Subcutaneous abdominal adipose tissue (tissue), 5 donors: Measurements from ENCODE around the gene ABLIM1.
A peak's percentile ranks its signal among the peaks of the same experiment; 100 is the strongest.

Experiments
- H3K27ac ChIP-seq: one replicate; pipeline ENCODE4 v1.7.0; 2013; ENCODE audit warnings: low read depth, mild to moderate bottlenecking, inconsistent platforms, low read length, moderate library complexity
- H3K27me3 ChIP-seq, 5 donors: one replicate each; pipeline ENCODE4 v1.7.0; 2013; ENCODE audit warnings: low read length in 5 of 5, inconsistent platforms in 1 of 5; ENCODE audit not compliant: control insufficient read depth in 5 of 5, insufficient read depth in 4 of 5
- H3K36me3 ChIP-seq, 5 donors: one replicate each; pipeline ENCODE4 v1.7.0; 2013; ENCODE audit warnings: low read length in 5 of 5; ENCODE audit not compliant: control insufficient read depth in 5 of 5, insufficient read depth in 5 of 5
- H3K4me1 ChIP-seq, 5 donors: one replicate each; pipeline ENCODE4 v1.7.0; 2013; ENCODE audit warnings: low read length in 5 of 5, mild to moderate bottlenecking in 3 of 5, moderate library complexity in 1 of 5; ENCODE audit not compliant: control insufficient read depth in 5 of 5, insufficient read depth in 5 of 5
- H3K4me3 ChIP-seq, 5 donors: one replicate each; pipeline ENCODE4 v1.7.0; 2013; ENCODE audit warnings: low read length in 5 of 5, low read depth in 1 of 5
- H3K9ac ChIP-seq, 5 donors: one replicate each; pipeline ENCODE4 v1.7.0; 2013; ENCODE audit warnings: low read length in 5 of 5, mild to moderate bottlenecking in 4 of 5, moderate library complexity in 3 of 5
- H3K9me3 ChIP-seq, 5 donors: one replicate each; pipeline ENCODE4 v1.7.0; 2013; ENCODE audit warnings: low read length in 5 of 5; ENCODE audit not compliant: control insufficient read depth in 5 of 5
- donor health status: healthy.
- donor health status: healthy.
- donor health status: healthy.
- donor health status: healthy.
- donor health status: healthy.

Gene ABLIM1

GRCh38 chr10:114517368-114518250 lies 140.5 kb downstream of the ABLIM1 start:
- H3K4me1 ChIP-seq: peaks cover 0 to 31% (median 6%) of the 10 kb centered on the region in 5 donors
- H3K9me3 ChIP-seq: no peaks in the 10 kb centered on the region
- H3K36me3 ChIP-seq: peaks cover 0 to 8% (median 0%) of the 10 kb centered on the region in 5 donors
- H3K27ac ChIP-seq: no peak overlapping the region
- no peaks in the 10 kb centered on the region for H3K27me3 ChIP-seq
- H3K9ac ChIP-seq: no peak overlapping the region
- H3K4me3 ChIP-seq: no peak overlapping the region

DNA sequence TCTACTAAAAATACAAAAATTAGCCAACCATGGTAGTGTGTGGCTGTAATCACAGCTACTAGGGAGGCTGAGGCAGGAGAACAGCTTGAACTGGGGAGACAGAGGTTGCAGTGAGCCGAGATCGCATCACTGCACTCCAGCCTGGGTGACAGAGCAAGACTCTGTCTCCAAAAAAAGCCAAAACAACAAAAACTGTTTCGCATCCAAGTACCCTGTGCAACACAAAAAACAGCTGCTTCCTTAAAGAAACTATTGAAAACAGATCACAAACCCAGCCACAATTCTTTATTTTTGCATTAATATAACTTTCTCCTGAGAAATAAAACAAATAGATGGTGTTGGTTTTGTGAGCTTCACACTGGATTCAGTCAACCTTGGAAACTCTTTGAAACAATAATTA lies 141.7 kb downstream of the ABLIM1 start:
- Histone ChIP-seq H3K27ac (no peak overlapping the region), H3K9me3 (no peaks in the 10 kb centered on the region), H3K4me1 (peaks cover 0 to 21% (median 6%) of the 10 kb centered on the region in 5 donors), H3K36me3 (peaks cover 0 to 8% (median 0%) of the 10 kb centered on the region in 5 donors), H3K9ac (no peak overlapping the region), H3K27me3 (no peaks in the 10 kb centered on the region), H3K4me3 (no peak overlapping the region)

DNA sequence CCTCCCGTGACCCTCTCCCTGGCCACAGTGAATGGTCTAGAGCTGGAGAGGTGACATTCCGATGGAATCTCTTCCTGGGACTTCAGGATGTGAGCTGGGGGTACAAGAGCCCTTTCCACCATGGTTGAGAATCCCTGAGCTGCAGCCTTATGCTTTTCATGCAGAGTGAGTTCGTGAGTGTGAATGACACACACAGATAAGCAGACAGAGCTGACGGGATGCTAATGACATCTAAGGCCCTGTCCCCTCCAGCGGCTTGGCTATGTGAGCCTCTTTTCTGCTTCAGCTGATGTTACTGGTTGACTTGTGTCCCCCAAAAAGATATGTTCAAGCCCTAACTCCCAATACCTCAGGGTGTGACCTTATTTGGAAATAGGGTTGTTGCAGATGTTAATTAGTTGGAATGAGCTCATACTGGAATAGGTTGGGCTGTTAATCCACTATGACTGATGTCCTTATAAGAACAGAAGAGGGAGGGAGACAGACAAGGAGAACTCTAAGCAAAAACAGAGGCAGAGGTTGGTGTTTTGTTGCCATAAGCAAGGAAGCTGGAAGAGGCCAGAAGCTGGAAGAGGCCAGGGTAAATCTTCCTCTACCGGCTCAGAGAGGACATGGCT lies 142.7 kb downstream of the ABLIM1 start:
- H3K36me3 ChIP-seq: peaks cover 0 to 8% (median 0%) of the 10 kb centered on the region in 5 donors
- H3K9me3 ChIP-seq: no peaks in the 10 kb centered on the region
- no peaks in the 10 kb centered on the region for H3K27me3 ChIP-seq
- no peak overlapping the region for H3K27ac ChIP-seq
- no peak overlapping the region for H3K9ac ChIP-seq
- peaks cover 0 to 21% (median 6%) of the 10 kb centered on the region in 5 donors for H3K4me1 ChIP-seq
- H3K4me3 ChIP-seq: no peak overlapping the region

GRCh38 chr10:114513381-114513792 lies 144.7 kb downstream of the ABLIM1 start:
- Histone ChIP-seq H3K27ac (no peak overlapping the region), H3K36me3 (peaks cover 0 to 8% (median 3%) of the 10 kb centered on the region in 5 donors), H3K9me3 (no peaks in the 10 kb centered on the region), H3K9ac (no peak overlapping the region), H3K4me1 (peaks cover 0 to 21% (median 3%) of the 10 kb centered on the region in 5 donors), H3K4me3 (no peak overlapping the region), H3K27me3 (no peaks in the 10 kb centered on the region)

GRCh38 chr10:114511881-114512280 lies 146.2 kb downstream of the ABLIM1 start:
- Histone ChIP-seq H3K4me3 (no peak overlapping the region), H3K9me3 (no peaks in the 10 kb centered on the region), H3K27me3 (no peaks in the 10 kb centered on the region), H3K4me1 (peaks cover 0 to 28% (median 9%) of the 10 kb centered on the region in 5 donors), H3K27ac (no peak overlapping the region), H3K36me3 (peaks cover 0 to 8% (median 3%) of the 10 kb centered on the region in 5 donors), H3K9ac (no peak overlapping the region)

GRCh38 chr10:114508376-114508775 lies 149.7 kb downstream of the ABLIM1 start:
- Histone ChIP-seq H3K9me3 (no peaks in the 10 kb centered on the region), H3K9ac (no peak overlapping the region), H3K27me3 (no peaks in the 10 kb centered on the region), H3K27ac (no peak overlapping the region), H3K36me3 (peaks cover 0 to 4% (median 0%) of the 10 kb centered on the region in 5 donors), H3K4me3 (no peak overlapping the region), H3K4me1 (peaks cover 0 to 32% (median 27%) of the 10 kb centered on the region in 5 donors)

DNA sequence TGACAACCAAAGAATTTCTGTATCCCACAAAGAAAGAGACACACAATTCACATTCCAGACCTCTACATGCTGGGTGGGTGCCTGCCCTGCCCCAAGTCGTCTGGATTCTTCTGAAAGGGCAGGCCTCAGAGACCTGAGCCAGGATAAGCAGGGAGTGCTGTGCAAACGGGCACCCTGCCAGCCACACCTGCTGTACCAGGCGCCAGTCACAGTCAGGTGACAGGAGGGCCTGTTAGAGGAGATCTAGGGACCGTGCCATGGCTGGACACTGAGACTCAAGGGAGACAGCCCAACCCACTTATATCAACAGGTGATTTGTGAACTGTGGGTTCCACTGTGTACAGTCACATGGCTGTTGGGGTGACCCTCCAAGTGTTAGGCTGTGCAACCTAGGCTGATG lies 150.6 kb downstream of the ABLIM1 start:
- Histone ChIP-seq H3K27ac (peak overlapping the region; percentile 6), H3K4me1 (peaks cover 0 to 32% (median 27%) of the 10 kb centered on the region in 5 donors), H3K9ac (no peak overlapping the region), H3K36me3 (peaks cover 0 to 4% (median 0%) of the 10 kb centered on the region in 5 donors), H3K4me3 (no peak overlapping the region), H3K27me3 (no peaks in the 10 kb centered on the region), H3K9me3 (no peaks in the 10 kb centered on the region)

- H3K9me3 ChIP-seq: no peaks in the 10 kb centered on the region
- no peak overlapping the region for H3K9ac ChIP-seq
- no peaks in the 10 kb centered on the region for H3K27me3 ChIP-seq
- H3K4me3 ChIP-seq: no peak overlapping the region
- peaks cover 0 to 4% (median 0%) of the 10 kb centered on the region in 5 donors for H3K36me3 ChIP-seq
- H3K4me1 ChIP-seq: peaks cover 0 to 32% (median 27%) of the 10 kb centered on the region in 5 donors
- no peak overlapping the region for H3K27ac ChIP-seq
Observed at GRCh38 chr10:114506871-114507385, 151.1 kb downstream of the ABLIM1 start.

- Histone ChIP-seq H3K9me3 (no peaks in the 10 kb centered on the region), H3K27ac (peak overlapping the region; percentile 54), H3K4me3 (no peak overlapping the region), H3K9ac (peak overlapping the region in 1 of 5 donors; percentile 7), H3K4me1 (peaks cover 0 to 34% (median 28%) of the 10 kb centered on the region in 5 donors), H3K27me3 (no peaks in the 10 kb centered on the region), H3K36me3 (peaks cover 0 to 4% (median 2%) of the 10 kb centered on the region in 5 donors)
Observed at GRCh38 chr10:114504769-114505579, 153.1 kb downstream of the ABLIM1 start.
